C4-2B (cell line): ENCODE results near the gene CYP4F12.

ENCODE experiments used
- ZFX ChIP-seq: fragments of 450-650 bp; IDR thresholded peaks from 2 replicates; pipeline ENCODE4 v1.6.1; 2017
- TF ChIP-seq, protein P1 (sequence below): fragments of 450-650 bp; conservative IDR thresholded peaks from 2 replicates; pipeline ENCODE4 v1.5.1; 2017; ENCODE audit warnings: mild to moderate bottlenecking

DNA sequence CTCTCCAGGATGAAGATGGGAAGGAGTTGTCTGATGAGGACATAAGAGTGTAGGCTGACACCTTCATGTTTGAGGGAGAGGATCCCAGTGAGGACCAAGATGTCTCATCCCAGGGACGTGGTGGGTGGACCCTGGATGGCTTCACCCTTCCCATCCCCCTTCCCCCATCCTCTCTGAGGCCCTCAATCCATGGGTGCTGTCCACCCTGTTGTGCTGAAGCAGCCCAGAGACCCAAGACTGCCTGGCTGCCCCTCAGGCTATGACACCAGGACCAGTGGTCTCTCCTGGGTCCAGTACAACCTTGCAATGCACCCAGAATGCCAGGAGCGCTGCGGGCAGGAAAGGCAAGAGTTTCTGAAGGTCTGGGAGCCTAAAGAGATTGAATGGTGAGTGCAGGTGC lies 3.4 kb upstream of the CYP4F12 start:
- TF ChIP-seq, protein P1, sequence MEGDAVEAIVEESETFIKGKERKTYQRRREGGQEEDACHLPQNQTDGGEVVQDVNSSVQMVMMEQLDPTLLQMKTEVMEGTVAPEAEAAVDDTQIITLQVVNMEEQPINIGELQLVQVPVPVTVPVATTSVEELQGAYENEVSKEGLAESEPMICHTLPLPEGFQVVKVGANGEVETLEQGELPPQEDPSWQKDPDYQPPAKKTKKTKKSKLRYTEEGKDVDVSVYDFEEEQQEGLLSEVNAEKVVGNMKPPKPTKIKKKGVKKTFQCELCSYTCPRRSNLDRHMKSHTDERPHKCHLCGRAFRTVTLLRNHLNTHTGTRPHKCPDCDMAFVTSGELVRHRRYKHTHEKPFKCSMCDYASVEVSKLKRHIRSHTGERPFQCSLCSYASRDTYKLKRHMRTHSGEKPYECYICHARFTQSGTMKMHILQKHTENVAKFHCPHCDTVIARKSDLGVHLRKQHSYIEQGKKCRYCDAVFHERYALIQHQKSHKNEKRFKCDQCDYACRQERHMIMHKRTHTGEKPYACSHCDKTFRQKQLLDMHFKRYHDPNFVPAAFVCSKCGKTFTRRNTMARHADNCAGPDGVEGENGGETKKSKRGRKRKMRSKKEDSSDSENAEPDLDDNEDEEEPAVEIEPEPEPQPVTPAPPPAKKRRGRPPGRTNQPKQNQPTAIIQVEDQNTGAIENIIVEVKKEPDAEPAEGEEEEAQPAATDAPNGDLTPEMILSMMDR = no peak
- TF ChIP-seq ZFX = no peak
